ENCODE results near the gene GULP1. TPM values are rescaled to one million over a fixed set of nuclear protein-coding genes. Genes with fewer than 3 reads are reported as not detected.

The GULP1 gene
- total RNA-seq, 8 experiments from 2014 or later = 8.1 to 71.0 (median 25.7) TPM

- in situ Hi-C loops (cut with MboI; ENCODE audit: low pct_unique_long_range_greater_than_20kb in 2 of 9, low sequenced_read_pairs in 9 of 9, unreplicated experiment in 9 of 9) = loop anchor here in 2 of 9 experiments (25.0 kb wide), 2 partner anchors 94 to 194 kb away; partner anchors contain the start of gene GULP1 (in 1 of the 2)
- Histone ChIP-seq H3K4me1 (replicated peaks in 1 of 2) (peaks cover 0 to 2% of the 10 kb centered on the region in 2 donors), H3K4me3 (no peak overlapping the region), H3K27ac (no peak overlapping the region)
- ATAC-seq (replicated peaks in 6 of 8) = no peak
- 52 to 100% (median 94%) methylated on average over 1 to 2 of the region's 2 CpGs; no CpG with 5 or more reads in 1 of the 10 experiments for WGBS, 10 experiments
Observed at GRCh38 chr2:188481474-188481873, 189.8 kb downstream of the GULP1 start.

DNA sequence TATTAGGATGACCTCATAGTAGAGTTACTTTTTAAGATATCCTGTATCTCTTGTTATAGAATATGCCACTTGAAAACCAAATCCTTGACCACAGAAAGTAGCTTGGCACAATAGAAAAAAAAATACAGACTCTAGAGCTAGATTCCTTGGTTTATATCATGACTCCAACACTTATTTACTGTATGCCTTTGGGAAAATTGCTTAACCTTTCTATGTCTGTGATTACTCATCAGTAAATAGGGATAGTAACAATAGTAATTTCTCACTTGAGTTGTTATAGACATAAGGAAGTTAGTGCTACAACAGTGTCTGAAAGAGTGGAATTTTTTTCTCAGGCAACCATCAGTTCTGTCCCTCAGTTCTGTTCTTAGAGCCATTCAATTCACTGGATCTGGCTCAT is 193.8 kb downstream of the GULP1 start:
- no peak overlapping the region for H3K27ac ChIP-seq
- in situ Hi-C loops (cut with MboI; ENCODE audit: low pct_unique_long_range_greater_than_20kb in 2 of 9, low sequenced_read_pairs in 9 of 9, unreplicated experiment in 9 of 9) = loop anchor here in 2 of 9 experiments (25.0 kb wide), 2 partner anchors 98 to 198 kb away; partner anchors contain the start of gene GULP1 (in 1 of the 2)
- ATAC-seq (replicated peaks in 6 of 8) = no peak
- H3K4me3 ChIP-seq = no peak overlapping the region
- H3K4me1 ChIP-seq (replicated peaks in 1 of 2) = no peaks in the 10 kb centered on the region

DNA sequence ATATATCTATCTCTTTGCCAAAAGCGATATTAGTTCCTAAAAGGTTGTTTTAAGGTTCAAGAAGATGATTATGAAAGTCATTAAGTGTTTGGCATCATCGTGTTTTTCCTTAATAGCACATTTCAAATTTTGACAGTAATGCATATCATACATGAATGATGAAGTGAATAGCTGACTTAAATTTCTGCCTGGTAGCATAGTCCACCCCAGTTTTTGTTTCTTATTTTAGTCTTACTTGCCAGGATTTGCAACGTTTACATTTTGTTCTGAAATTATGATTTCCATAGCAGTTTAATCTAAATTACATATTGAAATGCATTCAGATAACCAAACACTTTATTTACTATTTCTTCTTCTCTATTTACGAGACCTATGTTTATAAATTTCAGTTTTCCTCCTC is 201.1 kb downstream of the GULP1 start:
- ATAC-seq (replicated peaks in 6 of 8) = no peak
- H3K4me3 ChIP-seq = no peak overlapping the region
- H3K4me1 ChIP-seq (replicated peaks in 1 of 2) = no peaks in the 10 kb centered on the region
- WGBS, 10 experiments = 40 to 100% (median 93%) methylated on average over 2 to 4 of the region's 4 CpGs
- in situ Hi-C loops (cut with MboI; ENCODE audit: low pct_unique_long_range_greater_than_20kb in 2 of 9, low sequenced_read_pairs in 9 of 9, unreplicated experiment in 9 of 9) = loop anchor here in 2 of 9 experiments (25.0 kb wide), 2 partner anchors 105 to 205 kb away; partner anchors contain the start of gene GULP1 (in 1 of the 2)
- H3K27ac ChIP-seq = no peak overlapping the region

DNA sequence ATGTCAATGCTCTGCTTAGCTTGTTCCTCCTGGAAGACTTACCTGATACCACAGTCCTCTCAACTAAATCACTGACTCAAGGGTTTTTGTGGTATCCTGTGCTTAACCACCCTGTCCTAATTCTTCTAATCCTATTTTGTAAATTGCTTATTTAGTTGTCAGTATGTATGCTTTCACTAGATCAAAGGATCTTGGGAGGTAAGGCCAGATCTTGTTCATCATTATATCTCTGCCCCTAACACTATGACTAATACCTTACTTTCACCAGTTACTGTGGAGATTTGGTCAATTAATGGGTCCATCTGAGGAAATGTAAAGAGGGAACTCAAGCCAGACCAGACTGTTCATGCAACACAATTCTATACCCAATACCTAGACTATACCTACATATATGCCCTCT is 203.2 kb downstream of the GULP1 start:
- in situ Hi-C loops (cut with MboI; ENCODE audit: low pct_unique_long_range_greater_than_20kb in 2 of 9, low sequenced_read_pairs in 9 of 9, unreplicated experiment in 9 of 9) = loop anchor here in 2 of 9 experiments (25.0 kb wide), 2 partner anchors 108 to 208 kb away; partner anchors contain the start of gene GULP1 (in 1 of the 2)
- H3K4me3 ChIP-seq = no peak overlapping the region
- no peak for ATAC-seq (replicated peaks in 6 of 8)
- H3K4me1 ChIP-seq (replicated peaks in 1 of 2) = peaks cover 0 to under 1% of the 10 kb centered on the region in 2 donors
- H3K27ac ChIP-seq = no peak overlapping the region

GRCh38 chr2:188495969-188496431 is 204.3 kb downstream of the GULP1 start:
- H3K27ac ChIP-seq = no peak overlapping the region
- WGBS, 10 experiments = 9 to 100% (median 94%) methylated on average over 1 to 2 of the region's 2 CpGs
- no peak overlapping the region for H3K4me3 ChIP-seq
- ATAC-seq (replicated peaks in 6 of 8) = peak in 4 of 8 experiments; percentile 33 to 67 (median 56)
- in situ Hi-C loops (cut with MboI; ENCODE audit: low pct_unique_long_range_greater_than_20kb in 2 of 9, low sequenced_read_pairs in 9 of 9, unreplicated experiment in 9 of 9) = loop anchor here in 2 of 9 experiments (25.0 kb wide), 2 partner anchors 109 to 209 kb away; partner anchors contain the start of gene GULP1 (in 1 of the 2)
- H3K4me1 ChIP-seq (replicated peaks in 1 of 2) = peaks cover 0 to 4% of the 10 kb centered on the region in 2 donors

GRCh38 chr2:188497726-188498125 is 206.1 kb downstream of the GULP1 start:
- ATAC-seq (replicated peaks in 6 of 8) = no peak
- no peak overlapping the region for H3K4me3 ChIP-seq
- H3K27ac ChIP-seq = no peak overlapping the region
- in situ Hi-C loops (cut with MboI; ENCODE audit: low pct_unique_long_range_greater_than_20kb in 2 of 9, low sequenced_read_pairs in 9 of 9, unreplicated experiment in 9 of 9) = loop anchor here in 2 of 9 experiments (25.0 kb wide), 2 partner anchors 110 to 210 kb away; partner anchors contain the start of gene GULP1 (in 1 of the 2)
- H3K4me1 ChIP-seq (replicated peaks in 1 of 2) = peaks cover 0 to 4% of the 10 kb centered on the region in 2 donors
- 56 to 100% (median 86%) methylated on average over 1 of the region's 1 CpG; no CpG with 5 or more reads in 3 of the 10 experiments for WGBS, 10 experiments

GRCh38 chr2:188503975-188504374 is 212.3 kb downstream of the GULP1 start:
- Histone ChIP-seq H3K4me1 (replicated peaks in 1 of 2) (peaks cover 0 to 4% of the 10 kb centered on the region in 2 donors), H3K4me3 (no peak overlapping the region), H3K27ac (no peak overlapping the region)
- WGBS, 10 experiments = 0 to 100% (median 76%) methylated on average over 1 of the region's 1 CpG; no CpG with 5 or more reads in 2 of the 10 experiments
- in situ Hi-C loops (cut with MboI; ENCODE audit: low pct_unique_long_range_greater_than_20kb in 2 of 9, low sequenced_read_pairs in 9 of 9, unreplicated experiment in 9 of 9) = loop anchor here in 5 of 9 experiments (25.0 kb wide), 6 partner anchors 217 to 992 kb away; partner anchors contain the start of gene GULP1 (in 1 of the 5)
- no peak for ATAC-seq (replicated peaks in 6 of 8)

DNA sequence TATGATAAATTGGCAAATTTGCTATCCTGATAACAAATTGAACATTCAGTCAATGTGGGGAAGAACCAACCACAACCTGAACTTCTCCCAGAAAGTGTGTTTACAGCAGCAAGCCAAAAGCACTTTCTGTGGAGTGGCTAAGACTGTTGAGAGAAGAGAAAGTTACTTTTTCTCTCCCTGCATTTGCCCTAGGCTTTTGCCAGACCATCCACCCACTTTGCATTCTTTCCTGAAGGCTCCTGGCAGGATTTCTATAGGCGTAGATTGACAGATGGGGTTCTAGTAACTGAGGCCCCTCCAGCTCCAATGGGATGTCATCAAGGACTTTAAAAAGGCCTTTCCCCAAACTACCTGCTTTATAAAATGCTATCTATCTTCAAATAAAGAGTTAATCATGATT is 215.2 kb downstream of the GULP1 start:
- ATAC-seq (replicated peaks in 6 of 8) = no peak
- no peak overlapping the region for H3K27ac ChIP-seq
- in situ Hi-C loops (cut with MboI; ENCODE audit: low pct_unique_long_range_greater_than_20kb in 2 of 9, low sequenced_read_pairs in 9 of 9, unreplicated experiment in 9 of 9) = loop anchor here in 5 of 9 experiments (25.0 kb wide), 6 partner anchors 220 to 995 kb away; partner anchors contain the start of gene GULP1 (in 1 of the 5)
- H3K4me3 ChIP-seq = no peak overlapping the region
- WGBS, 10 experiments = 80 to 100% (median 93%) methylated on average over 1 of the region's 1 CpG; no CpG with 5 or more reads in 6 of the 10 experiments
- H3K4me1 ChIP-seq (replicated peaks in 1 of 2) = no peaks in the 10 kb centered on the region

- in situ Hi-C loops (cut with MboI; ENCODE audit: low pct_unique_long_range_greater_than_20kb in 2 of 9, low sequenced_read_pairs in 9 of 9, unreplicated experiment in 9 of 9) = loop anchor here in 5 of 9 experiments (25.0 kb wide), 6 partner anchors 224 to 999 kb away; partner anchors contain the start of gene GULP1 (in 1 of the 5)
- ATAC-seq (replicated peaks in 6 of 8) = no peak
- 43 to 100% (median 69%) methylated on average over 1 to 2 of the region's 2 CpGs; no CpG with 5 or more reads in 3 of the 10 experiments for WGBS, 10 experiments
- no peak overlapping the region for H3K27ac ChIP-seq
- H3K4me1 ChIP-seq (replicated peaks in 1 of 2) = no peaks in the 10 kb centered on the region
- H3K4me3 ChIP-seq = no peak overlapping the region
Observed at GRCh38 chr2:188511346-188511745, 219.7 kb downstream of the GULP1 start.

DNA sequence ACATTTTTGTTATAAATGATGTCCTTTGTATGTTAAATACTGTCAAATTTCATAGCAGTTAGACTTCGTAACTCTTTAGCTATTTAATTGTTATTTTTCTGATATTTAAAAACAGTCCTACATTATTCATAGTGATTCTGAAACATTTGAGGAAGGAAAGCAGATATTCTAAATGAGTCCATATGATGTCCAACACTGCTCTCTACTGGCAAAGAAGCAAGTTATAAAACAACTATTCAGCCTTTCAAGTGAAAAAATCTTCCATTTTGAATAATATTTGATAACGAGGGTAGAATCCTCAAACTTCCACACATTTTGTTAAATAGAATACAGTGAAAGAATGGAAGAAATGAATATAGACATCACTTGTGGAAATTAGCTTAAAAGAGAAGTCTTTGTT is 220.8 kb downstream of the GULP1 start:
- in situ Hi-C loops (cut with MboI; ENCODE audit: low pct_unique_long_range_greater_than_20kb in 2 of 9, low sequenced_read_pairs in 9 of 9, unreplicated experiment in 9 of 9) = loop anchor here in 5 of 9 experiments (25.0 kb wide), 6 partner anchors 225 to 1000 kb away; partner anchors contain the start of gene GULP1 (in 1 of the 5)
- 0 to 55% (median 40%) methylated on average over 1 to 2 of the region's 2 CpGs for WGBS, 10 experiments
- no peaks in the 10 kb centered on the region for H3K4me1 ChIP-seq (replicated peaks in 1 of 2)
- no peak overlapping the region for H3K27ac ChIP-seq
- no peak overlapping the region for H3K4me3 ChIP-seq
- peak in 6 of 8 experiments; percentile 33 to 76 (median 62) for ATAC-seq (replicated peaks in 6 of 8)

DNA sequence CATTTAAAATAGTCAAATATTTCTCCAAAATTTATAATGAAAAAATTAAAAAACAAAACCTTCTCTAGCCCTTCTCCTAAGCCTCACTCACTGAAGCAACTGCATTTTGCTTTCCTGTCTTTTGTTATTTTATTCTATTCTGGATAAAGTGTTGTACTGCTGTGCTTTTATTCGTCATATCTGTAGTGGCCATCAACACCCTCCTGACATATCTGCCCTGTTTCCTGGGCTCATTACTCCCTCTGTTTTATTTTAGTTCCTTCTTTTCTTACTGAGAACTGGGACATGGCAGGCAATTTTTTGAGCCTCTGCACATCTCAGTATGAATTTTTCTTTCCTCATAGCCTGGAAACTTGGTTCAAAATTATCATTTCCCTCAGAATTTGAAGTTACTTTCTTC is 224.2 kb downstream of the GULP1 start:
- Histone ChIP-seq H3K27ac (no peak overlapping the region), H3K4me1 (replicated peaks in 1 of 2) (no peaks in the 10 kb centered on the region), H3K4me3 (no peak overlapping the region)
- in situ Hi-C loops (cut with MboI; ENCODE audit: low pct_unique_long_range_greater_than_20kb in 2 of 9, low sequenced_read_pairs in 9 of 9, unreplicated experiment in 9 of 9) = loop anchor here in 5 of 9 experiments (25.0 kb wide), 6 partner anchors 229 to 1004 kb away; partner anchors contain the start of gene GULP1 (in 1 of the 5)
- no peak for ATAC-seq (replicated peaks in 6 of 8)
- 89 to 100% (median 100%) methylated on average over 1 of the region's 1 CpG for WGBS, 10 experiments

DNA sequence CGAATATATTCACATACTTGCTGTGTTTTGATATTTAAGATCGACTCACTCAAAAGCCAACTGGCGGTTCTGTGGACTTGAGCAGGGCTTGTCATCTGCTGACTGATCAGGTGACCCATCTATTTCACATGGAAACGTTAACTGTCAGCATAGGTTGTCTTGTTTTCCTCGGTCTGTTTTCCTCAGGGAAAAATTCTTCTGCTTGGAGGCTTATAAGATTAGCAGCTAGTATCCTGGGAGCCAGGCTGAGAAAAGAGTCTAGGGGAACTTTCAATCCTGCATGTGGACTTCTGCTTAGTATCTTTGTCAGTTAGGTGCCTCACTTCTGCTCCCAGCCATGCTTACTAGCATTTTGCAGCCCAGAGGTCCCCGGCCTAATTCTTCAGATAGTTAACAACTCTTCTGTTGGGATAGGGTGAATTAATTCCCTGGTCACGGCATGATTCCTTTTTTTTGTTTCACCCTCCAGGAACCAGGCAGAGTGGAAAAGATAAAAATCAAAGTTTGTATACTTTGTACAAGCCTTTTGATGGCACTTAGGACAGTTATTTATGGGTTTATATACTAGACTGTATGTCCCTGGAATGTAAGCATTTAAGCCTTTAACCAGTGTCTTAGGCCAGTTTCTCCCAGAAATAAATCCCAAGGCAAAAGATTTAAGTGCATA is 226.0 kb downstream of the GULP1 start:
- peak in 2 of 8 experiments; percentile 21 to 25 for ATAC-seq (replicated peaks in 6 of 8)
- Histone ChIP-seq H3K4me1 (replicated peaks in 1 of 2) (no peaks in the 10 kb centered on the region), H3K27ac (no peak overlapping the region), H3K4me3 (no peak overlapping the region)
- WGBS, 10 experiments = 75 to 100% (median 86%) methylated on average over 1 to 7 of the region's 7 CpGs
- in situ Hi-C loops (cut with MboI; ENCODE audit: low pct_unique_long_range_greater_than_20kb in 2 of 9, low sequenced_read_pairs in 9 of 9, unreplicated experiment in 9 of 9) = loop anchor here in 5 of 9 experiments (25.0 kb wide), 6 partner anchors 230 to 1005 kb away; partner anchors contain the start of gene GULP1 (in 1 of the 5)

GRCh38 chr2:188518381-188518780 is 226.7 kb downstream of the GULP1 start:
- ATAC-seq (replicated peaks in 6 of 8) = no peak
- WGBS, 10 experiments = 0 to 100% (median 55%) methylated on average over 1 of the region's 1 CpG; no CpG with 5 or more reads in 6 of the 10 experiments
- H3K4me3 ChIP-seq = no peak overlapping the region
- in situ Hi-C loops (cut with MboI; ENCODE audit: low pct_unique_long_range_greater_than_20kb in 2 of 9, low sequenced_read_pairs in 9 of 9, unreplicated experiment in 9 of 9) = loop anchor here in 5 of 9 experiments (25.0 kb wide), 6 partner anchors 231 to 1006 kb away; partner anchors contain the start of gene GULP1 (in 1 of the 5)
- no peaks in the 10 kb centered on the region for H3K4me1 ChIP-seq (replicated peaks in 1 of 2)
- H3K27ac ChIP-seq = no peak overlapping the region

Measured in motor neuron (in vitro differentiated cells).